HepG2 (cell line): ENCODE measurements around the gene CCDC73. TPM values are rescaled to one million over a fixed set of nuclear protein-coding genes. Genes with fewer than 3 reads are reported as not detected.

Experiments
- ARNT2 ChIP-seq: sonication (generic); formaldehyde crosslinking; IDR thresholded peaks from 2 replicates; pipeline ENCODE4 v1.8.0; 2022; ENCODE audit warnings: mild to moderate bottlenecking, low read depth, missing genetic modification reagents, moderate library complexity
- CHD2 ChIP-seq: IDR thresholded peaks from 2 replicates; pipeline ENCODE4 v1.6.1; 2011; ENCODE audit warnings: low read depth, low read length, improper control_type of control experiment
- ELF1 ChIP-seq: sonication (generic); formaldehyde crosslinking; IDR thresholded peaks from 2 replicates; pipeline ENCODE4 v1.4.0; 2020; ENCODE audit warnings: missing genetic modification reagents
- EP300 ChIP-seq, 3 experiments: sonication (generic) in 1 of 3; formaldehyde crosslinking in 1 of 3; IDR thresholded peaks; 2 replicates each; pipeline versions ENCODE4 v1.5.1 to v1.6.1; 2011 to 2020; ENCODE audit warnings: low read depth in 2 of 3, low read length in 2 of 3, borderline replicate concordance in 1 of 3, improper control_type of control experiment in 1 of 3, mild to moderate bottlenecking in 1 of 3, missing genetic modification reagents in 1 of 3, moderate library complexity in 1 of 3
- GTF3A ChIP-seq: sonication (generic); formaldehyde crosslinking; conservative IDR thresholded peaks from 2 replicates; pipeline ENCODE4 v1.4.0; 2020; ENCODE audit warnings: mild to moderate bottlenecking, missing genetic modification reagents
- HMGXB4 ChIP-seq, 2 experiments: sonication (generic) in 1 of 2; formaldehyde crosslinking in 1 of 2; IDR thresholded peaks; 2 replicates each; pipeline versions ENCODE4 v1.4.0 to v1.6.1; 2018 to 2020; ENCODE audit warnings: missing genetic modification reagents in 2 of 2, borderline replicate concordance in 1 of 2, low read depth in 1 of 2, mild to moderate bottlenecking in 1 of 2, missing biosample characterization in 1 of 2
- KAT7 ChIP-seq: IDR thresholded peaks from 2 replicates; pipeline ENCODE4 v1.6.1; 2018; ENCODE audit warnings: borderline replicate concordance, missing compliant biosample characterization
- KAT8 ChIP-seq: IDR thresholded peaks from 2 replicates; pipeline ENCODE4 v1.6.1; 2016; ENCODE audit warnings: missing genetic modification reagents, missing compliant biosample characterization
- NR3C1 ChIP-seq: sonication (generic); formaldehyde crosslinking; IDR thresholded peaks from 2 replicates; pipeline ENCODE4 v1.4.0; 2020; ENCODE audit warnings: missing genetic modification reagents
- PATZ1 ChIP-seq: sonication (generic); formaldehyde crosslinking; IDR thresholded peaks from 2 replicates; pipeline ENCODE4 v1.4.0; 2020; ENCODE audit warnings: missing genetic modification reagents
- SIN3B ChIP-seq: fragments of 150-350 bp; IDR thresholded peaks from 2 replicates; pipeline ENCODE4 v1.6.1; 2014; ENCODE audit warnings: low read length
- SMARCE1 ChIP-seq: fragments of 450-650 bp; IDR thresholded peaks from 2 replicates; pipeline ENCODE4 v1.6.1; 2017; ENCODE audit warnings: borderline replicate concordance
- SMC3 ChIP-seq: IDR thresholded peaks from 2 replicates; pipeline ENCODE4 v1.6.1; 2011; ENCODE audit warnings: low read length, improper control_type of control experiment
- STAT6 ChIP-seq: sonication (generic); formaldehyde crosslinking; IDR thresholded peaks from 2 replicates; pipeline ENCODE4 v1.4.0; 2020; ENCODE audit warnings: missing genetic modification reagents, mild to moderate bottlenecking, borderline replicate concordance
- TBX3 ChIP-seq: fragments of 450-650 bp; IDR thresholded peaks from 2 replicates; pipeline ENCODE4 v1.6.1; 2017; ENCODE audit warnings: antibody characterized with exemption, mild to moderate bottlenecking, inconsistent platforms, borderline replicate concordance
- ZNF274 ChIP-seq: sonication (generic); formaldehyde crosslinking; IDR thresholded peaks from 2 replicates; pipeline ENCODE4 v1.5.1; 2020; ENCODE audit warnings: mild to moderate bottlenecking, missing genetic modification reagents
- ZNF362 ChIP-seq: sonication (generic); formaldehyde crosslinking; IDR thresholded peaks from 2 replicates; pipeline ENCODE4 v1.4.0; 2020; ENCODE audit warnings: missing genetic modification reagents, mild to moderate bottlenecking, borderline replicate concordance
- ZNF564 ChIP-seq: sonication (generic); formaldehyde crosslinking; IDR thresholded peaks from 2 replicates; pipeline ENCODE4 v1.8.1; 2023; ENCODE audit warnings: mild to moderate bottlenecking, missing genetic modification reagents
- ZNF724P ChIP-seq: sonication (generic); formaldehyde crosslinking; IDR thresholded peaks from 2 replicates; pipeline ENCODE4 v1.8.0; 2022; ENCODE audit warnings: missing genetic modification reagents, borderline replicate concordance
- ZNF772 ChIP-seq: sonication (generic); formaldehyde crosslinking; IDR thresholded peaks from 2 replicates; pipeline ENCODE4 v1.5.0; 2020; ENCODE audit warnings: mild to moderate bottlenecking, missing genetic modification reagents
- ZSCAN21 ChIP-seq: sonication (generic); formaldehyde crosslinking; IDR thresholded peaks from 2 replicates; pipeline ENCODE4 v1.8.0; 2022; ENCODE audit warnings: mild to moderate bottlenecking, missing genetic modification reagents, moderate library complexity, borderline replicate concordance
- polyA plus RNA-seq, 8 experiments: library from polyadenylated mRNA; depleted of rRNA in 3 of 8; stranded (reverse) in 7 of 8; unstranded in 1 of 8; fragments of >200 nt; fragmentation: Illumina TruSeq in 4 of 8; extraction: Trizol in 4 of 8; gene quantifications; 2 replicates each; pipeline versions ENCODE4 v1.2.1 to v1.2.3, GENCODE V29; 2011 to 2016; ENCODE audit warnings: low read depth in 4 of 8, missing spikeins in 1 of 8, mixed read lengths in 1 of 8; ENCODE audit not compliant: insufficient read depth in 1 of 8
- total RNA-seq, 5 experiments: library from RNA; depleted of rRNA; stranded (reverse); fragments of >200 nt; fragmentation: Illumina TruSeq; extraction: Trizol; gene quantifications; 2 replicates each; pipeline ENCODE4 v1.2.3, GENCODE V29; 2016; ENCODE audit warnings: low read depth in 1 of 5

Gene CCDC73
- total and polyA plus RNA-seq, 2 of the 13 experiments (the other 11 are each of a cell fraction or from before 2014, with no cell fraction given) = 0.01 to 0.11 TPM

GRCh38 chr11:32583459-32584271 is 210.8 kb downstream of the CCDC73 start, which contains the start of gene EIF3M (continued):
- TF ChIP-seq TBX3 = no peak
- TF ChIP-seq ZNF362 = no peak; the same call in 1 of the 2 replicates
- peak; percentile 95 for TF ChIP-seq ZNF772 (CRISPR knock-in tag)
- peak; percentile 94 for TF ChIP-seq ELF1
- TF ChIP-seq CHD2 = peak; percentile 63
- 0 out of 2 replicates have a peak, but pooled peaks have one; percentile 63 for TF ChIP-seq ZNF724P (CRISPR knock-in tag)
- no peak for TF ChIP-seq EP300 (IDR thresholded peaks at IDR 0.05; ENCODE audit: low read depth in 2 of 2, low read length in 2 of 2)
- 0 out of 2 replicates have a peak, but pooled peaks have one; percentile 29 for TF ChIP-seq EP300 (CRISPR knock-in tag; IDR thresholded peaks at IDR 0.05; ENCODE audit: borderline replicate concordance)
- no peak for TF ChIP-seq SMC3
- TF ChIP-seq KAT8 (CRISPR knock-in tag) = peak; percentile 98
- TF ChIP-seq PATZ1 (CRISPR knock-in tag) = 0 out of 2 replicates have a peak, but pooled peaks have one; percentile 29
- peak; percentile 89 for TF ChIP-seq ZNF274
- no peak for TF ChIP-seq GTF3A (CRISPR knock-in tag)
- TF ChIP-seq KAT7 (CRISPR knock-in tag) = peak; percentile 91
- TF ChIP-seq HMGXB4 (CRISPR knock-in tag; IDR thresholded peaks at IDR 0.05; ENCODE audit: borderline replicate concordance in 1 of 2, low read depth in 1 of 2) = peak; percentile 80 to 92
- TF ChIP-seq SIN3B = no peak
- no peak for TF ChIP-seq NR3C1
- TF ChIP-seq ZNF564 = peak; percentile 45; the same call in 1 of the 2 replicates
- peak; percentile 80; the same call in 1 of the 2 replicates for TF ChIP-seq ZSCAN21 (CRISPR knock-in tag)
- TF ChIP-seq SMARCE1 = no peak
- 0 out of 2 replicates have a peak, but pooled peaks have one; percentile 66 for TF ChIP-seq STAT6
- TF ChIP-seq ARNT2 (CRISPR knock-in tag) = peak; percentile 81
